Heart right ventricle (tissue), 16 donors: ENCODE data around the gene FASLG. TPM values are rescaled to one million over a fixed set of nuclear protein-coding genes. Genes with fewer than 3 reads are reported as not detected.
A peak's percentile ranks its signal among the peaks of the same experiment; 100 is the strongest.

Experiments
- ATAC-seq, 8 donors: fragments of 200-7000 bp; cut with Tn5 transposase; one replicate each; pipeline ENCODE4 v1.9.1; 2020; ENCODE audit warnings: mild to moderate bottlenecking in 8 of 8, moderate library complexity in 8 of 8, moderate number of reproducible peaks in 1 of 8
- DNase-seq, 2 donors: peaks; one replicate each; pipeline ENCODE4 v3.0.0-alpha.2; 2020
- H3K27ac ChIP-seq, 10 donors: fragments of 200-600 bp; sonication (generic) in 2 of 10; one replicate each; pipeline versions ENCODE4 v1.5.0 to v1.8.0; 2020 to 2022; ENCODE audit warnings: mild to moderate bottlenecking in 3 of 10
- H3K27me3 ChIP-seq, 7 donors: fragments of 200-600 bp; one replicate each; pipeline ENCODE4 v1.8.0; 2021 to 2022; ENCODE audit warnings: mild to moderate bottlenecking in 2 of 7
- H3K36me3 ChIP-seq, 9 donors: fragments of 200-600 bp; sonication (generic) in 1 of 9; one replicate each; pipeline versions ENCODE4 v1.5.0 to v1.8.0; 2020 to 2022; ENCODE audit warnings: mild to moderate bottlenecking in 2 of 9
- H3K4me1 ChIP-seq, 9 donors: fragments of 200-600 bp; sonication (generic) in 1 of 9; one replicate each; pipeline versions ENCODE4 v1.5.0 to v1.8.0; 2020 to 2022; ENCODE audit warnings: mild to moderate bottlenecking in 4 of 9
- H3K4me3 ChIP-seq, 10 donors: fragments of 200-600 bp; sonication (generic) in 2 of 10; one replicate each; pipeline versions ENCODE4 v1.5.0 to v1.8.0; 2020 to 2022; ENCODE audit warnings: mild to moderate bottlenecking in 7 of 10, moderate library complexity in 2 of 10
- H3K9me3 ChIP-seq, 11 donors: fragments of 200-600 bp in 10 of 11; sonication (generic) in 2 of 11; one replicate each; pipeline versions ENCODE4 v1.5.0 to v1.8.0; 2013 to 2022; ENCODE audit warnings: mild to moderate bottlenecking in 2 of 11, control low read depth in 1 of 11, moderate library complexity in 1 of 11
- CTCF ChIP-seq, 9 donors: fragments of 200-600 bp; sonication (generic) in 2 of 9; IDR thresholded peaks; one replicate each; pipeline versions ENCODE4 v1.5.0 to v1.8.0; 2021 to 2022; ENCODE audit warnings: antibody characterized with exemption in 9 of 9, mild to moderate bottlenecking in 5 of 9, moderate library complexity in 1 of 9
- WGBS, 2 donors: extraction: QIAGEN DNeasy Blood & Tissue Kit; methylation state at CpG; one replicate each; pipeline ENCODE4 v1.1.7; 2013; ENCODE audit warnings: inconsistent platforms in 1 of 2; 5-methylcytosine and 5-hydroxymethylcytosine counted together
- intact Hi-C, 10 donors: fragments of 100-400 bp; cut with DNase I; formaldehyde crosslinking; loops; one replicate each; pipeline versions ENCODE4 v1.11.1 to v1.14.2; 2022
- polyA plus RNA-seq, 2 donors: library from polyadenylated mRNA; stranded (reverse); fragments of 200-250 nt; gene quantifications; one replicate each; pipeline ENCODE4 v1.2.3, GENCODE V29; 2013
- total RNA-seq, 10 donors: library from RNA; stranded (reverse); fragmentation: NEBNext Ultra II Directional in 3 of 10; extraction: Animal tissue kit (Norgen Biotek cat#: 25700) in 3 of 10; gene quantifications; one replicate each; pipeline versions ENCODE4 v1.2.1 to v1.2.4, GENCODE V29; 2021 to 2023
- donor health status: Arrhythmogenic right ventricular cardiomyopathy.
- donor health status: ischemic (EF 13 %, LVEDD 7.1; RV severe dilation, severe dysfunction).
- donor health status: healthy with polysubstance abuse.
- donor health status: DM: no; HTN: yes; CAD: no.
- donor health status: DM: no; HTN: no; CAD: no.
- donor health status: ischemic (EF 25% LVEDD 6.9; RV normal size, moderate dysfunction).
- donor health status: ischemic (EF 25% LVEDD 5.7; RV mildly dilated, moderate dysfunction).
- donor health status: healthy.
- donor health status: DM: yes; HTN: yes; CAD: no.
- donor health status: Ischemic cardiomyopathy.
- donor health status: ischemic (EF 35%, LVEDD 5.7; RV mildly dilated, moderate dysfunction).
- donor health status: nonischemic (EF 11% LVEDD 7.7; RV severe dilation, severe dysfunction).
- donor health status: DM: yes; HTN: yes; CAD: no.
- donor health status: PGD.
- donor health status: ischemic (EF 29% LVEDD 5.4; RV normal size, mild dysfunction).
- donor health status: nonischemic (EF 23%, LVEDD 6.1; RV moderate dilation, normal function).

The FASLG gene
- total and polyA plus RNA-seq, 12 donors: 0.03 to 1.7 (median 0.20) TPM; not detected in 8

GRCh38 chr1:172671591-172671990 is 12.7 kb downstream of the FASLG start:
- TF ChIP-seq CTCF (IDR thresholded peaks at IDR 0.05): no peak
- DNase-seq: no peak
- Histone ChIP-seq H3K36me3 (no peaks in the 10 kb centered on the region), H3K27me3 (no peaks in the 10 kb centered on the region), H3K4me3 (no peak overlapping the region), H3K27ac (no peak overlapping the region), H3K4me1 (peaks cover 0 to 13% (median 0%) of the 10 kb centered on the region in 9 donors), H3K9me3 (no peaks in the 10 kb centered on the region)
- intact Hi-C loops: no loop called here
- ATAC-seq: no peak

DNA sequence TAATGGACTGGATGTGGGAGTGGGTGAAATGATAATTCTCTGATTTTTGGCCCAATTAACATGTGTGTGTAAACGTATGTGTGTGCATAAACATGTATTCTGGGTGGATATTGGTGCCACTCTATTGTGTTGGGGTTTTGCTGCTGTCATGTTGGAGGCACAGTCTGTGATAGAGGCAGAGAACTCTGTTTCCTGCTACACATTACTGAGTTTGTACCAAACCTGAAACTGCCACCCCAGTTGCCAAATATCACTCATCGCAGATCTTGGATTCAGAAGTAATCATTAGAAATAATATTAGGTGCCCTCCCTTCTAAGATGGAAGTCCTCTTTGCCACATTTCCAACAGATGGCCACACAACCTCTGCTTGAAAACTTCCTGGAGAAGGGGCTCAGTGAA is 13.8 kb downstream of the FASLG start:
- H3K4me3 ChIP-seq: no peak overlapping the region
- no peak overlapping the region for H3K27ac ChIP-seq
- no peak for TF ChIP-seq CTCF (IDR thresholded peaks at IDR 0.05)
- H3K27me3 ChIP-seq: no peaks in the 10 kb centered on the region
- no peaks in the 10 kb centered on the region for H3K9me3 ChIP-seq
- 54 to 62% methylated on average over 2 of the region's 2 CpGs for WGBS, 2 donors
- peaks cover 0 to 13% (median 0%) of the 10 kb centered on the region in 9 donors for H3K4me1 ChIP-seq
- DNase-seq: no peak
- H3K36me3 ChIP-seq: no peaks in the 10 kb centered on the region
- intact Hi-C loops: no loop called here
- ATAC-seq: no peak

- TF ChIP-seq CTCF (IDR thresholded peaks at IDR 0.05): no peak
- no peak for DNase-seq
- Histone ChIP-seq H3K27ac (no peak overlapping the region), H3K9me3 (peaks cover 0 to 4% (median 0%) of the 10 kb centered on the region in 11 donors), H3K4me3 (no peak overlapping the region), H3K27me3 (no peaks in the 10 kb centered on the region), H3K36me3 (no peaks in the 10 kb centered on the region), H3K4me1 (peaks cover 0 to 13% (median 0%) of the 10 kb centered on the region in 9 donors)
- intact Hi-C loops: no loop called here
- ATAC-seq: no peak
- 54 to 63% methylated on average over 2 of the region's 2 CpGs for WGBS, 2 donors
Observed at GRCh38 chr1:172673761-172674160, 14.9 kb downstream of the FASLG start.

DNA sequence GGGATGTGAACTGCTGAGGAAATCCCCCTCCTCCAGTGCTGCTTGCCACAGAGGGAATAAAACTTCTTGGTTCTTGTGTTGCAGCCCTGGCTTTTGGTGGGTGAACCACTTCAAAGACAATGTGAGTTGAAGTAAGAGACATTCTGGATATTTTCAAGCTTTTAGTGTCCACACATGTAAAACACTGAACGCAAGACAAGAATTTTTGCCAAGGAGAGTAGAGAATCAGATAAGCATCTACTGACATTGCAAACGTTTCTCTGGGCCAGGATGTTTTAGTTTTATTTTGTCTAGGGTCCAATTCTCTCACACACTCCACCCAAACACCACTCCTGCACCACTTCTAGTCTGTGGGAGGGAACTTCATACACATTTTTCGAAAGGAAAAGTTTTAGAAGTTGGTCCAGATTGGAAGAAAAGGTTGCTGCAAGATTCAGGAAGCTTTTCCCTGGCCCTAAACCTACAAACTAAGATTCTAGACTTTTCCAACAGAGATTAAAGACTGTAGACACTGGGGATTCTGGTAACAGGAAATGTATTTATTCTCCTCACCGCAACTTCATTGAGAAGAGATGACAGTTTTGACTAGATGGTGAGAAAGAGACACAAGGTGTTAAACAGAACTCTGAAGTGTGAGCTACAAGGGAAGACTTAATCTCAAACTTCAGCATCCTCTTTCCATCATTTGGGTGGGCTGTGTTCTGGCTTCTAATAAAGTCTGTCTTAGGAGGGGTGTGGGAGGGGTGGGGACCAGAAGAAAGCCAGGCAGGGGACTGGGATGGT is 16.1 kb downstream of the FASLG start:
- ATAC-seq (no peak), DNase-seq (no peak)
- H3K27me3 ChIP-seq: no peaks in the 10 kb centered on the region
- WGBS, 2 donors: 37 to 54% methylated on average over 4 of the region's 4 CpGs
- H3K27ac ChIP-seq: peak overlapping the region in 1 of 10 donors; percentile 44
- intact Hi-C loops: no loop called here
- TF ChIP-seq CTCF (IDR thresholded peaks at IDR 0.05): no peak
- peaks cover 0 to 9% (median 0%) of the 10 kb centered on the region in 11 donors for H3K9me3 ChIP-seq
- no peak overlapping the region for H3K4me3 ChIP-seq
- no peaks in the 10 kb centered on the region for H3K36me3 ChIP-seq
- peaks cover 0 to 13% (median 0%) of the 10 kb centered on the region in 9 donors for H3K4me1 ChIP-seq
